K562 (cell line): ENCODE measurements around the gene CCSER2. TPM values are rescaled to one million over a fixed set of nuclear protein-coding genes. Genes with fewer than 3 reads are reported as not detected.
"Not testable (repeated sequence)": the region's sequence is repeated elsewhere in the genome, so short reads cannot be mapped to it uniquely, and the experiment has no call there.

Experiments
- CTBP1 ChIP-seq: fragments of 450-650 bp; IDR thresholded peaks from 2 replicates; pipeline ENCODE4 v1.6.1; 2016; ENCODE audit warnings: borderline replicate concordance
- EGR1 ChIP-seq: fragments of 450-650 bp; conservative IDR thresholded peaks from 2 replicates; pipeline ENCODE4 v1.6.1; 2017; ENCODE audit warnings: mild to moderate bottlenecking
- FOXA3 ChIP-seq, 2 experiments: fragments of 450-650 bp in 1 of 2; sonication (generic) in 1 of 2; formaldehyde crosslinking; IDR thresholded peaks in 1 of 2; conservative IDR thresholded peaks in 1 of 2; 2 replicates each; pipeline versions ENCODE4 v1.4.0 to v1.8.0; 2020 to 2022; ENCODE audit warnings: mild to moderate bottlenecking in 2 of 2, missing genetic modification reagents in 1 of 2
- FOXK2 ChIP-seq, 2 experiments: fragments of 450-650 bp; IDR thresholded peaks in 1 of 2; conservative IDR thresholded peaks in 1 of 2; 2 replicates each; pipeline ENCODE4 v1.6.1; 2016; ENCODE audit warnings: low read depth in 2 of 2, mild to moderate bottlenecking in 1 of 2
- FOXP1 ChIP-seq: sonication (generic); formaldehyde crosslinking; IDR thresholded peaks from 2 replicates; pipeline ENCODE4 v1.8.0; 2022; ENCODE audit warnings: mild to moderate bottlenecking, missing genetic modification reagents
- MGA ChIP-seq: fragments of 450-650 bp; IDR thresholded peaks from 2 replicates; pipeline ENCODE4 v1.6.1; 2016; ENCODE audit warnings: mild to moderate bottlenecking, moderate library complexity
- MNT ChIP-seq, 2 experiments: fragments of 450-650 bp; conservative IDR thresholded peaks; 2 replicates each; pipeline ENCODE4 v1.6.1; 2017; ENCODE audit warnings: mild to moderate bottlenecking in 2 of 2, moderate library complexity in 2 of 2
- POLR2A ChIP-seq: fragments of 450-650 bp; conservative IDR thresholded peaks from 2 replicates; pipeline ENCODE4 v1.6.1; 2016
- TAF7 ChIP-seq: fragments of 450-650 bp; IDR thresholded peaks from 2 replicates; pipeline ENCODE4 v1.6.1; 2016; ENCODE audit warnings: missing genetic modification characterization, missing compliant biosample characterization
- TOE1 ChIP-seq, 2 experiments: fragments of 450-650 bp in 1 of 2; sonication (generic) in 1 of 2; formaldehyde crosslinking in 1 of 2; IDR thresholded peaks; 2 replicates each; pipeline versions ENCODE4 v1.7.1 to v1.8.0; 2016 to 2022; ENCODE audit warnings: borderline replicate concordance in 2 of 2, mild to moderate bottlenecking in 2 of 2, antibody characterized with exemption in 1 of 2, inconsistent platforms in 1 of 2, low read depth in 1 of 2, missing genetic modification reagents in 1 of 2, moderate library complexity in 1 of 2
- TRIM24 ChIP-seq, 2 experiments: fragments of 450-650 bp; IDR thresholded peaks; 2 replicates each; pipeline ENCODE4 v1.6.1; 2016
- polyA plus RNA-seq, 8 experiments: library from polyadenylated mRNA; depleted of rRNA in 4 of 8; stranded (reverse) in 5 of 8; unstranded in 3 of 8; fragments of >200 nt; fragmentation: Nextera tagmentation in 2 of 8; fragmentation: Illumina TruSeq in 1 of 8; extraction: Ambion mirVana in 2 of 8; extraction: Trizol in 1 of 8; gene quantifications; 2 replicates each; pipeline versions ENCODE4 v1.2.1 to v1.2.3, GENCODE V29; 2011 to 2014; ENCODE audit warnings: inconsistent platforms in 1 of 8, missing spikeins in 1 of 8
- total RNA-seq, 7 experiments: library from RNA; depleted of rRNA in 6 of 7; stranded (reverse); fragments of >200 nt in 6 of 7; fragmentation: Illumina TruSeq in 2 of 7; extraction: Trizol in 2 of 7; gene quantifications; 2 replicates each; pipeline versions ENCODE4 v1.2.1 to v1.2.3, GENCODE V29; 2011 to 2021; ENCODE audit warnings: low replicate concordance in 1 of 7
- TF ChIP-seq, protein P1 (sequence below): fragments of 450-650 bp; IDR thresholded peaks from 2 replicates; pipeline ENCODE4 v1.6.1; 2014; ENCODE audit warnings: low read depth, mild to moderate bottlenecking, moderate library complexity, borderline replicate concordance

CCSER2 gene
- total and polyA plus RNA-seq, 9 of the 15 experiments (the other 6 are each of a cell fraction or from before 2014, with no cell fraction given) = 2.7 to 15.1 (median 9.7) TPM

GRCh38 chr10:84279876-84280475, 48.4 kb upstream of the CCSER2 start (continued):
- TF ChIP-seq, protein P1, sequence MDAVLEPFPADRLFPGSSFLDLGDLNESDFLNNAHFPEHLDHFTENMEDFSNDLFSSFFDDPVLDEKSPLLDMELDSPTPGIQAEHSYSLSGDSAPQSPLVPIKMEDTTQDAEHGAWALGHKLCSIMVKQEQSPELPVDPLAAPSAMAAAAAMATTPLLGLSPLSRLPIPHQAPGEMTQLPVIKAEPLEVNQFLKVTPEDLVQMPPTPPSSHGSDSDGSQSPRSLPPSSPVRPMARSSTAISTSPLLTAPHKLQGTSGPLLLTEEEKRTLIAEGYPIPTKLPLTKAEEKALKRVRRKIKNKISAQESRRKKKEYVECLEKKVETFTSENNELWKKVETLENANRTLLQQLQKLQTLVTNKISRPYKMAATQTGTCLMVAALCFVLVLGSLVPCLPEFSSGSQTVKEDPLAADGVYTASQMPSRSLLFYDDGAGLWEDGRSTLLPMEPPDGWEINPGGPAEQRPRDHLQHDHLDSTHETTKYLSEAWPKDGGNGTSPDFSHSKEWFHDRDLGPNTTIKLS = peak; percentile 60; the same call in 1 of the 2 replicates
- peak; percentile 56; the same call in 1 of the 2 replicates for TF ChIP-seq CTBP1
- TF ChIP-seq MGA = peak; percentile 86
- TF ChIP-seq POLR2A = peak; percentile 68
- peak; percentile 65 to 78; a peak in 2 of 4 replicates for TF ChIP-seq MNT (conservative IDR thresholded peaks at IDR 0.05)
- TF ChIP-seq FOXK2 (conservative IDR thresholded peaks at IDR 0.05 in 1 of 2, IDR thresholded peaks at IDR 0.05 in 1 of 2; ENCODE audit: low read depth in 2 of 2) = peak; percentile 89 to 92
- 0 out of 2 replicates have a peak, but pooled peaks have one; percentile 26 for TF ChIP-seq EGR1
- peak; percentile 52; the same call in 1 of the 2 replicates for TF ChIP-seq FOXP1 (CRISPR knock-in tag)
- TF ChIP-seq TAF7 (tag) = peak; percentile 66; the same call in 1 of the 2 replicates
- peak; percentile 44; the same call in 1 of the 2 replicates for TF ChIP-seq TOE1 (IDR thresholded peaks at IDR 0.05; ENCODE audit: borderline replicate concordance)
- not testable (repeated sequence) for TF ChIP-seq TOE1 (CRISPR knock-in tag; IDR thresholded peaks at IDR 0.05; ENCODE audit: borderline replicate concordance, low read depth)
- peak; percentile 57 to 69; a peak in 2 of 4 replicates for TF ChIP-seq TRIM24 (IDR thresholded peaks at IDR 0.05)
- peak; percentile 95 to 97 for TF ChIP-seq FOXA3 (CRISPR knock-in tag; conservative IDR thresholded peaks at IDR 0.05 in 1 of 2, IDR thresholded peaks at IDR 0.05 in 1 of 2)
